ENCODE results near the gene MEF2B.

The MEF2B gene

GRCh38 chr19:19145684-19146608, 24.1 kb downstream of the MEF2B start:
- no peak for DNase-seq (ENCODE audit: low read depth)

GRCh38 chr19:19145281-19145680, 24.8 kb downstream of the MEF2B start:
- DNase-seq (ENCODE audit: low read depth): no peak
- no peak overlapping the region for H3K4me3 ChIP-seq (ENCODE audit: low read depth, low read length)
- TF ChIP-seq CTCF (IDR thresholded peaks at IDR 0.05; ENCODE audit: low read depth, low read length, missing control alignments): no peak

More at GRCh38 chr19:19145684-19146608, 24.1 kb downstream of the MEF2B start:
- peak; percentile 96 for TF ChIP-seq CTCF (IDR thresholded peaks at IDR 0.05; ENCODE audit: low read depth, low read length, missing control alignments)
- H3K4me3 ChIP-seq (ENCODE audit: low read depth, low read length): no peak overlapping the region

- H3K4me3 ChIP-seq (ENCODE audit: low read depth, low read length): no peak overlapping the region
- no peak for TF ChIP-seq CTCF (IDR thresholded peaks at IDR 0.05; ENCODE audit: low read depth, low read length, missing control alignments)
- no peak for DNase-seq (ENCODE audit: low read depth)
These were observed 27.7 kb downstream of the MEF2B start for GRCh38 chr19:19142347-19142746.

- no peak overlapping the region for H3K4me3 ChIP-seq (ENCODE audit: low read depth, low read length)
- DNase-seq (ENCODE audit: low read depth): no peak
- TF ChIP-seq CTCF (IDR thresholded peaks at IDR 0.05; ENCODE audit: low read depth, low read length, missing control alignments): no peak
These were observed 29.6 kb downstream of the MEF2B start for GRCh38 chr19:19140476-19140875.

GRCh38 chr19:19139876-19140229, 30.2 kb downstream of the MEF2B start:
- no peak for TF ChIP-seq CTCF (IDR thresholded peaks at IDR 0.05; ENCODE audit: low read depth, low read length, missing control alignments)
- DNase-seq (ENCODE audit: low read depth): no peak
- H3K4me3 ChIP-seq (ENCODE audit: low read depth, low read length): no peak overlapping the region

- peak; percentile 99 for DNase-seq (ENCODE audit: low read depth)
- no peak for TF ChIP-seq CTCF (IDR thresholded peaks at IDR 0.05; ENCODE audit: low read depth, low read length, missing control alignments)
- peak within 1 kb of the TSS; percentile 92 for H3K4me3 ChIP-seq (ENCODE audit: low read depth, low read length)
These were observed 31.7 kb downstream of the MEF2B start, which contains the start of gene TMEM161A for GRCh38 chr19:19138109-19138981. TSS of gene TMEM161A (minus strand) at chr19:19138478. CDS start at chr19:19138428, 50 bp downstream.
